GM19324 (cell line): Measurements from ENCODE around the gene MT1X.

ENCODE experiments used
- ATAC-seq: cut with Tn5 transposase; IDR thresholded peaks from one replicate; pipeline ENCODE4 v1.9.1; 2021; ENCODE audit warnings: mild to moderate bottlenecking, moderate library complexity; ENCODE audit not compliant: unreplicated experiment, low FRiP score

MT1X gene

DNA sequence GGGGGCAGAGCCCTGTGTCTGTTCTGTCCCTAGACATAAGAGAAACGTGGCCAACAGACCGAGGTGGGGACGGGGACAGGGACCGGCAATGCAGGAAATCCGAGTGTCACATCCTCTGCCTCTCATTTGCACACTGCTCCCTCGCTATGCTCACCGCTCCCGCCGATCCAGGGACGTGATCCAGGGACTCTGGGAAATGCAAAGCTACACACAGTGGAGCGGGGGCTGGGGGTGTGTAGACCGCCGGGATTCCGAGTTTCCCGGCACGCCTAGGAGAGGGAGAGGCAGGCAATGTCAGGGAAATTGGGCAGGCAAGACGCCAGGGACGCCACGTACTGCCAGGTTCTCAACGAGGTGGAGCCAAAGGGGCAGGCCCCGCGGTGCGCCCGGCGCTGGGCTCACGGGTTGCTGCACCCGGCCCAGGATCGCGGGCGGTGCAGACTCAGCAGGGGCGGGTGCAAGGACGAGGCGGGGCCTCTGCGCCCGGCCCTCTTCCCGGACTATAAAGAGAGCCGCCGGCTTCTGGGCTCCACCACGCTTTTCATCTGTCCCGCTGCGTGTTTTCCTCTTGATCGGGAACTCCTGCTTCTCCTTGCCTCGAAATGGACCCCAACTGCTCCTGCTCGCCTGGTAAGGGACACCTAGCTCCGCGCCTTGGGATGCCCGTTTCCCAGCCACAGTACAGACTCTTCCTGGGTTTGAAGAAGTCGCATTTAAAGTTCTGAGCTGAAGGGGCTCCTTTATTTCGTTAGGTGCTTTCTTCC is at the start of gene MT1X:
TSS of gene MT1X (plus strand) at position 532 of the 764 bp plus-strand sequence. CDS start at position 603, 71 bp downstream.
- peak; percentile 98 for ATAC-seq

DNA sequence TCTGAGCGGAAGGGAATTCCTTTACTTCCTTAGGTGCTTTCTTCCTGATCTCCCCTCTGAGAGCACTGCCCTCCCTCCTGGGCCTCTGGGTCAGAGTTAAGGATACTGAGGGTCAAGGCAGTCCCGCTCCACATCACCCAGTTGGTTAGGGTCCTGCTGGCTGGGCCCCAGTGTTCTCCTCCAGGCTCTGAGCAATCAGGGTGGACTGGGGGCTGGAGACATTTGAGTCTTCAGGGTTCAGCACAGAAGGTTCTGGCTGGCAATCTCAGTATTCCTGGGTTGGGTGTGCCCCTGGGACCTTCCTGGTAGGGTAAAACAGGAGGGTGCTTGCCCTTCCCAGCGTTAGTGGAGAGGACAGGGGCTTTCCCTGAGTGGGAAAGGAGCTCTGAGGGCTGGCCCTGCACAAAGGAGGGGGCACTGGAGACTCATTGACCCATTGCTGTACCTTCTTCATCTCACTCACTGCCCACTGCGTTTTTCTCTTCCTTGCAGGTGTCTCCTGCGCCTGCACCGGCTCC is 49.4 kb upstream of the MT1X start:
- ATAC-seq = no peak

DNA sequence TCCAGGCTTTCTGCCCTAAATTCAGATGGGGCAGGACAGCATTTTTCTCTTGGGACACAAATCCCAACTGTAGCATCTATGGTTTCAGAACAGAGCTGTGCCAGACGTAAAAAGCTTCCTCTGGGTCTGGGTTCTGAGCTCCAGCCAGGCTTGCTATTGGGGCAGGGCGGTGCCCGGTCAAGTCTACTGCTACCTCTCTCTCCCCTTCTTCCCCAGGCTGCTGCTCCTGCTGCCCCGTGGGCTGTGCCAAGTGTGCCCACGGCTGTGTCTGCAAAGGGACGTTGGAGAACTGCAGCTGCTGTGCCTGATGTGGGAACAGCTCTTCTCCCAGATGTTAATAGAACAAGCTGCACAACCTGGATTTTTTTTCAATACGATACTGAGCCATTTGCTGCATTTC is 48.7 kb upstream of the MT1X start:
- ATAC-seq = no peak

GRCh38 chr16:56634715-56635440 is 47.4 kb upstream of the MT1X start:
- ATAC-seq = no peak

- no peak for ATAC-seq
Measured at GRCh38 chr16:56635441-56635967, 46.8 kb upstream of the MT1X start.

DNA sequence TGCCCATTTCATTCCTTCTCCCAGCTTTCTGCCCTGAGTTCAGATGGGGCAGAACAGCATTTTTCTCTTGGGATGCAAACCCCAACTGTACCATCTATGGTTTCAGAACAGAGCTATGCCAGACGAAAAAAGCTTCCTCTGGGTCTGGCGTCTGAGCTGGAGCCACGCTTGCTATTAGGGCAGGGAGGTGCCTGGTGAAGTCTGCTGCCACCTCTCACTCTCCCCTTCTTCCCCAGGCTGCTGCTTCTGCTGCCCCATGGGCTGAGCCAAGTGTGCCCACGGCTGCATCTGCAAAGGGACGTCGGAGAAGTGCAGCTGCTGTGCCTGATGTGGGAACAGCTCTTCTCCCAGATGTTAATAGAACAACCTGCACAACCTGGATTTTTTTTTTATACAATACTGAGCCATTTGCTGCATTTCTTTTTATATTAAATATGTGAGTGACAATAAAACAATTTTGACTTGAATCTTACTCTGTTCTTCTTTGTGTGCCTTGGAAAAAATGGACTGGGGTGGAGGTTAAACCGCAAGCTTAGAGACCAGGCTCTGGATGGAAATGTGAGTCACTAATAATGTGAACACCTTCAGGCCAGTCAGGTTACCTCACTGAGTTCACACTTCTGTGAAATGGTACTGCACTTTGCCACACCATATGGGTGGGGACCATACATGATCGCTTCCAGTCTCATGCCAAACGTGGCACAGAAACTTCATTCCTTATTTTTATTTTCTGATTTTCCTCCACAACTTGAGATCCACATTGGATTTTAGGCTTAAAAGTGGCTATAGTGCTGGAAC is 45.5 kb upstream of the MT1X start:
- no peak for ATAC-seq

- no peak for ATAC-seq
Measured at GRCh38 chr16:56637814-56638750, 44.2 kb upstream of the MT1X start, which contains the start of gene MT1A. TSS of gene MT1A (plus strand) at chr16:56638666. CDS start at chr16:56638739, 73 bp downstream.

DNA sequence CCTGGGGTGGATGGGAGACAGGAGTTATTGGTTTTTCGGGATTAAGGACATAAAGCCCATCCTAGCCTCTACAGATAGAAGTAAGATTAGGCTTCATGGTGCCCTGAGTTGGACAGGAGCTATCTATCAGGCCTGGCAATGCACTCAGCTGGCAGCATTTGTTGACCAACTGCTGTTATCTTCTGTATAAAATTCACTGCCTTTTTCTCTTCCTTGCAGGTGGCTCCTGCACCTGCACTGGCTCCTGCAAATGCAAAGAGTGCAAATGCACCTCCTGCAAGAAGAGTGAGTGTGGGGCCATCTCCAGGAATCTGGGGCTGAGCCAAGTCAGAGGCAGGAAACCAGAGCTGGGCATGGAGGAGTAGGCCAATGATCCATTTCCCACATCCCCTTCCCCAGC is 43.2 kb upstream of the MT1X start:
- ATAC-seq = no peak

DNA sequence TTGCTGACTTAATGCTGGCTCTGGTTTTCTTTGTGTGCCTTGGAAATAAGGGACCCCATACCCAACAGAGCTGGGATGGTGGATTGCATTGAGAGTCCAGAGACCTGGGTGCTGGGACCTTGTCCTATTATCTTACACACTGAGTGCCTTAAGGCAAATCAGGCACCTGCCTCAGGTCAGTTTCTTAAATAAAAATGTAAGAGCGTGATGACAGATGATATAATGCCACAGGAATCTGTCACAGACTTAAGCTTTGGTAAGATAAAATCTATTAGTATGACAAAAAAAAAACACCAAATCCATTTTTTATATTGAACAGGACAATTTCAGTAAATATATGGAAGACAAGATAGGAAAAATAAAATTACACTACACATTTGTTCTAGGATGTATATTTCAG is 42.2 kb upstream of the MT1X start:
- no peak for ATAC-seq

DNA sequence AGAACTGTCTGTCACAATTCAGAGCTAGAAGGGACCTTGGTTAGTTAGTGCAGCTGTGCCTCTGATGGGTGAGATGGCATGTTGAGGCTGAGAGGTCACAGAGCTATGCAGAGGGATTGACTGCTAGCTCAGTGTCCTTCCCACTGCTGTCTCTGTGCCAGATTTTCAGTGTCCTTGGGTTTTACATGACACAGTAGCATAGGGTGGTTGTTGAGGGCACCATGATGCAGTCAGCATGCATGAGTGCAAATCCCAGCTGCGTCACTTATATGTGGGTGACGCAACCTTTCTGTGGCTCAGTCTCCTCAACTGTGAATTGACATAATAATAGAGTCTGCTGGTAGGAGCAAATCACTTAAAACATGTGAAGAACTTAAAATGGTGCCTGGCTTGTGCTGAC is 41.1 kb upstream of the MT1X start:
- no peak for ATAC-seq

- peak; percentile 83 for ATAC-seq
Measured at GRCh38 chr16:56643080-56643778, 39.0 kb upstream of the MT1X start.

DNA sequence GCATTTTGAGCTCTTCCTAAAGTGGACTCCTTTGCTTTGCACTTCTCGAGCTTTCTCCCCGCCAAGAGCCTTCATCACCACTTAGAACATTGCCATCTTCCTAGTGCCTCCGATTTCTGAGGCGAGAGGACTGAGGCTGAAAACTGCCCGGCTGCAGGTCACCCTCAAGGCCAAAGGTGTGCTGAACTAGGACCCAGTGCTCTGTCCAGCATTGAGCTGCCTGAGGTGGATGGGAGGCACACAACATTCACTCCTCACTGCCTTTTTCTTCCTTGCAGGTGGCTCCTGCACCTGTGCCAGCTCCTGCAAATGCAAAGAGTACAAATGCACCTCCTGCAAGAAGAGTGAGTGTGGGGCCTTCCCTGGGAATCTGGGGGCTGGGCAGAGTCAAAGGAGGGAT is 38.4 kb upstream of the MT1X start:
- no peak for ATAC-seq

GRCh38 chr16:56645311-56645710 is 37.0 kb upstream of the MT1X start:
- ATAC-seq = no peak

- ATAC-seq = no peak
Measured at GRCh38 chr16:56645838-56646237, 36.4 kb upstream of the MT1X start.

- ATAC-seq = no peak
Measured at GRCh38 chr16:56647641-56648431, 34.4 kb upstream of the MT1X start.

DNA sequence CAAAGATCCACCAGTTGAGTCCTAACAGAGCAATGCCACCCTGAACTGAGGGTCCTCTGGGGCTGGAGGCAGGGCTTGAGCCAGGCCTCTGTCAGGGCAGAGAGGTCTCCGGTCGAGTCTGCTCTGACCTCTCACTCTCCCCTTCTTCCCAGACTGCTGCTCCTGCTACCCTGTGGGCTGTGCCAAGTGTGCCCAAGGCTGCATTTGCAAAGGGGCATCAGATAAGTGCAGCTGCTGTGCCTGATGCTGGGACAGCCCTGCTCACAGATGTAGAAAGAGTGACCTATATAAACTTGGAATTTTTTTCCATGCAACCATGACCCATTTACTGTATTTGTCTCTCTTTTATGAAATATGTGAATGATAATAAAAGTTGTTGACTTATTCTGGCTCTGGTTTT is 33.0 kb upstream of the MT1X start:
- ATAC-seq = no peak

DNA sequence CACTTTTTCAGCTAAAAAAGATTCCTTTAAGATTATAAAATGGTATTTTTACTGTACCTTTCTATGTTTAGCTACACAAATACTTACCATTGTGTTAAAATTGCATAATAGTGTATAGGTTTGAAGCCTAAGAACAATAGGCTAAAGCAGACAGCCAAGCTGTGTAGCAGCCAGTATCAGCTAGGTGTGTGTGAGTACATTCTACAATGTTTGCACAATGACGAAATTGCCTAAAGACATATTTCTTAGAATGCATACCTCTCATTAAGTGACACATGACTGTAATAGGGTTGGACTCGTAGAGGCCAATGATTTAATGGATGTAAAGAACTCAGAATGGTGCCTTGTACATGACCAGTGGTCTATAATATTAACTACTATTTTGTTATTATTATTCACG is 32.5 kb upstream of the MT1X start:
- ATAC-seq = no peak

DNA sequence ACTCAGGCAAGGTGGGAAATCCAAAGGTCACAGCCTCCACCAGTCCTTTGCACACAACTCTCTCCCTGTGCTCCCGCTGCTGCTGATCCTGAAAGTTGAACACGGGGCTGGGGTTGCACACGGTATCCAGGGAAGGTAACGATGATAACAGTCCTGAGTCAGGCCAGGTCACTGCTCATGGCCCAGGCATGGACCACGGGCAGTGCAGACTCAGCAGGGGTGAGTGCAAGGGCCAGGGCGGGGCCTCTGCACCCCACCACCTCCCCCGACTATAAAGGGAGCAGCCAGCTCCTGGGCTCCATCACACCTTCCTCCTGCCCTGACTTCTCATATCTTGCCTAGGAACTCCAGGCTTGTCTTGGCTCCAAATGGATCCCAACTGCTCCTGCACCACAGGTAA is 30.7 kb upstream of the MT1X start, which contains the start of gene MT1B:
TSS of gene MT1B (plus strand) at position 301 of the 400 bp plus-strand sequence. CDS start at position 369, 68 bp downstream.
- ATAC-seq = no peak
